Measurements from ENCODE around the gene BAMBI. TPM values are rescaled to one million over a fixed set of nuclear protein-coding genes. Genes with fewer than 3 reads are reported as not detected.

The BAMBI gene
- polyA plus RNA-seq, 1 experiment: 10.8 TPM

GRCh38 chr10:28732091-28732490 is 54.8 kb downstream of the BAMBI start:
- Histone ChIP-seq H3K4me3 (ENCODE audit: low read depth, low read length) (no peak overlapping the region), H3K27me3 (ENCODE audit: control insufficient read depth, insufficient read depth, low read length) (no peaks in the 10 kb centered on the region), H3K9me3 (ENCODE audit: control insufficient read depth, insufficient read depth, low read length) (peaks cover 3% of the 10 kb centered on the region; the same call in 1 of the 2 replicates), H3K27ac (ENCODE audit: low read depth, low read length) (no peak overlapping the region)
- no peak for TF ChIP-seq CTCF (IDR thresholded peaks at IDR 0.05; ENCODE audit: low read depth, low read length)
- CTCF ChIA-PET: no interaction called here
- no peak for DNase-seq (ENCODE audit: low read depth, low spot score)
- POLR2A ChIA-PET: no interaction called here

Small RNA genes lying within 50 kb of the gene (small RNA-seq; reads per million reads assigned to genes)
- gene RNU4ATAC6P (ENCODE audit: insufficient read length, low read depth) (not detected), gene RNU6-1067P (ENCODE audit: insufficient read length, low read depth) (1.1 reads per million)

Other genes starting within 250 kb of the BAMBI start
- 76.7 and 90.5 TPM in 2 replicates for gene WAC, start 144.4 kb upstream of the BAMBI start, polyA plus RNA-seq (2011; rRNA removed)

All from AG04450 (cell line).